Keratinocyte (primary cell): Measurements from ENCODE around the gene AFMID.

Source experiments
- CTCF ChIP-seq, 3 experiments: IDR thresholded peaks in 1 of 3; conservative IDR thresholded peaks in 1 of 3; optimal IDR thresholded peaks in 1 of 3; 2 replicates in 2 of 3; 3 replicates in 1 of 3; pipeline versions ENCODE3 to v1.5.1; 2011; ENCODE audit warnings: low read length in 3 of 3, mild to moderate bottlenecking in 3 of 3, moderate library complexity in 2 of 3, control low read depth in 1 of 3, inconsistent platforms in 1 of 3; ENCODE audit not compliant: insufficient read depth in 2 of 3; ENCODE audit errors: extremely low read depth in 1 of 3
- EZH2 ChIP-seq: IDR thresholded peaks from one replicate; pipeline ENCODE4 v1.6.1; 2012; ENCODE audit warnings: inconsistent platforms, mild to moderate bottlenecking, low read length, moderate library complexity

- TF ChIP-seq CTCF (optimal IDR thresholded peaks at IDR 0.05 in 1 of 3, IDR thresholded peaks at IDR 0.05 in 1 of 3, conservative IDR thresholded peaks at IDR 0.05 in 1 of 3; ENCODE audit: extremely low read depth in 1 of 3, insufficient read depth in 2 of 3, low read length in 3 of 3) (no peak), EZH2 (no peak)
These were observed 40.3 kb downstream of the AFMID start for GRCh38 chr17:78227455-78227916.
